ENCODE results near the gene CLEC3A.

The CLEC3A gene

DNA sequence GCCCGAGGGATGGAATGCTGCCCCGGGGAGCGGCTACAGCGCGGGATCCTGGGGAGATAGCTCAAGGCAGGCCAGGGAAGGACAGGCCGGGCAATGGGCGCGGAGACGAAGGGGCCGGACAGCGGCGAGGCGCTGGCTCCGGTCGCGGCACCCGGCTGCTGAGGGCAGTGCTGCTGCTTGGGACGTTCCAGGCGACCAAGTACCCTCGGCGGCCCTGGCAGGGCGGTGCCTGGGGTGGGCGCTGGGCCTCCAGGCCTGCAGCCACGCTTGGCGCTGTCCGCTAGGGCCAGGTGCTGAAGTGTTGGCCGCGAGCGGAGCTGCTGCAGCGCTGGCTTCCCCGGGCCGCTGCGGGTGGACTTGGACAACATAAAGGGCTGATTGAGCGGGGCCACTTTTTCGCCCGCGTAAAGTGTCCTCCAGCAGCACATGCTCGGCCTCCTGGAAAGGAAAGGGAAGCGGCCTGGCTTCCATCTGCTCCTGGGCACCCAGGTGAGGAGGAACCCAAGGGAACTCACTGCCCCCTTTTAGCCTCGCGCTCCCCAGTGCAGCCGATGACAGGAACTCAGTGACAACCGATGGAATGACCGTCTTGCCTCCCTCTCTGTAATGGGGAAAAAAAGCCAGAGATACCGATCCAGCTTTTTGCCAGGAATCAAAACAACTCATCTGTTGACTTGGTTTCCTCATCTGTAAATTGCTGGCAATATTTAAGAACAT, 23.7 kb downstream of the CLEC3A start (continued):
- TF ChIP-seq INSM2 (tag by site-specific recombination; IDR thresholded peaks at IDR 0.05) = no peak
- TF ChIP-seq ZSCAN16 (tag by site-specific recombination; IDR thresholded peaks at IDR 0.05) = no peak
- no peak for TF ChIP-seq ZNF530 (tag by site-specific recombination; IDR thresholded peaks at IDR 0.05; ENCODE audit: low read depth)
- TF ChIP-seq FEZF1 (tag by site-specific recombination; IDR thresholded peaks at IDR 0.05) = no peak
- peak; percentile 67; the same call in 1 of the 2 replicates for TF ChIP-seq GLIS2 (tag by site-specific recombination; IDR thresholded peaks at IDR 0.05)
- 0 out of 2 replicates have a peak, but pooled peaks have one; percentile 89 for TF ChIP-seq HOXC10 (CRISPR knock-in tag; IDR thresholded peaks at IDR 0.05)
- 0 out of 2 replicates have a peak, but pooled peaks have one; percentile 40 for TF ChIP-seq PATZ1 (tag by site-specific recombination; IDR thresholded peaks at IDR 0.05)
- no peak for TF ChIP-seq ZNF341 (tag by site-specific recombination; IDR thresholded peaks at IDR 0.05; ENCODE audit: low read depth)
- no peak for TF ChIP-seq IKZF3 (tag by site-specific recombination; IDR thresholded peaks at IDR 0.05)
- no peak for TF ChIP-seq SCRT2 (tag by site-specific recombination; IDR thresholded peaks at IDR 0.05)
- TF ChIP-seq ZNF558 (tag by site-specific recombination; IDR thresholded peaks at IDR 0.05) = no peak
- no peak for TF ChIP-seq ZNF19 (tag by site-specific recombination; IDR thresholded peaks at IDR 0.05; ENCODE audit: low read depth)
- no peak for TF ChIP-seq PRDM2 (tag by site-specific recombination; IDR thresholded peaks at IDR 0.05; ENCODE audit: borderline replicate concordance)
- no peak for TF ChIP-seq ZNF416 (tag by site-specific recombination; IDR thresholded peaks at IDR 0.05)
- TF ChIP-seq ZNF133 (tag by site-specific recombination; IDR thresholded peaks at IDR 0.05) = no peak
- TF ChIP-seq ZNF830 (tag by site-specific recombination; IDR thresholded peaks at IDR 0.05; ENCODE audit: low read depth) = no peak
- TF ChIP-seq ZNF629 (tag by site-specific recombination; IDR thresholded peaks at IDR 0.05) = no peak
- TF ChIP-seq ZBTB8A (tag by site-specific recombination; IDR thresholded peaks at IDR 0.05) = 0 out of 2 replicates have a peak, but pooled peaks have one; percentile 29
- no peak for TF ChIP-seq ZBTB17 (tag by site-specific recombination; IDR thresholded peaks at IDR 0.05)
- TF ChIP-seq ZNF239 (tag by site-specific recombination; IDR thresholded peaks at IDR 0.05) = no peak
- no peak for TF ChIP-seq ZNF350 (tag by site-specific recombination; IDR thresholded peaks at IDR 0.05)
- TF ChIP-seq, protein P1, sequence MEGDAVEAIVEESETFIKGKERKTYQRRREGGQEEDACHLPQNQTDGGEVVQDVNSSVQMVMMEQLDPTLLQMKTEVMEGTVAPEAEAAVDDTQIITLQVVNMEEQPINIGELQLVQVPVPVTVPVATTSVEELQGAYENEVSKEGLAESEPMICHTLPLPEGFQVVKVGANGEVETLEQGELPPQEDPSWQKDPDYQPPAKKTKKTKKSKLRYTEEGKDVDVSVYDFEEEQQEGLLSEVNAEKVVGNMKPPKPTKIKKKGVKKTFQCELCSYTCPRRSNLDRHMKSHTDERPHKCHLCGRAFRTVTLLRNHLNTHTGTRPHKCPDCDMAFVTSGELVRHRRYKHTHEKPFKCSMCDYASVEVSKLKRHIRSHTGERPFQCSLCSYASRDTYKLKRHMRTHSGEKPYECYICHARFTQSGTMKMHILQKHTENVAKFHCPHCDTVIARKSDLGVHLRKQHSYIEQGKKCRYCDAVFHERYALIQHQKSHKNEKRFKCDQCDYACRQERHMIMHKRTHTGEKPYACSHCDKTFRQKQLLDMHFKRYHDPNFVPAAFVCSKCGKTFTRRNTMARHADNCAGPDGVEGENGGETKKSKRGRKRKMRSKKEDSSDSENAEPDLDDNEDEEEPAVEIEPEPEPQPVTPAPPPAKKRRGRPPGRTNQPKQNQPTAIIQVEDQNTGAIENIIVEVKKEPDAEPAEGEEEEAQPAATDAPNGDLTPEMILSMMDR (tag by site-specific recombination; IDR thresholded peaks at IDR 0.05) = peak; percentile 65
